Left lung (tissue), 10 donors: ENCODE measurements around the gene TBL3. TPM values are rescaled to one million over a fixed set of nuclear protein-coding genes. Genes with fewer than 3 reads are reported as not detected.
A peak's percentile ranks its signal among the peaks of the same experiment; 100 is the strongest.

Source experiments
- ATAC-seq: fragments of 200-7000 bp; cut with Tn5 transposase; one replicate; pipeline ENCODE4 v1.9.1; 2020; ENCODE audit warnings: moderate library complexity
- DNase-seq, 4 donors: peaks; one replicate each; pipeline ENCODE4 v3.0.0-alpha.2; 2013 to 2020
- H3K27ac ChIP-seq, 2 donors: fragments of 200-600 bp; sonication (generic) in 1 of 2; one replicate each; pipeline versions ENCODE4 v1.5.0 to v1.8.0; 2020 to 2021
- H3K27me3 ChIP-seq, 2 donors: fragments of 200-600 bp; sonication (generic) in 1 of 2; one replicate each; pipeline versions ENCODE4 v1.5.0 to v1.8.0; 2020 to 2021
- H3K36me3 ChIP-seq, 2 donors: fragments of 200-600 bp; sonication (generic) in 1 of 2; one replicate each; pipeline versions ENCODE4 v1.5.0 to v1.8.0; 2020 to 2021
- H3K4me1 ChIP-seq, 2 donors: fragments of 200-600 bp; one replicate each; pipeline ENCODE4 v1.8.0; 2021
- H3K4me3 ChIP-seq, 2 donors: fragments of 200-600 bp; sonication (generic) in 1 of 2; one replicate each; pipeline versions ENCODE4 v1.5.0 to v1.8.0; 2020 to 2021; ENCODE audit warnings: mild to moderate bottlenecking in 1 of 2
- H3K9me3 ChIP-seq, 2 donors: fragments of 200-600 bp; sonication (generic) in 1 of 2; one replicate each; pipeline versions ENCODE4 v1.5.0 to v1.8.0; 2020 to 2021
- CTCF ChIP-seq, 2 donors: fragments of 200-600 bp; sonication (generic) in 1 of 2; IDR thresholded peaks; one replicate each; pipeline versions ENCODE4 v1.5.0 to v1.8.0; 2021; ENCODE audit warnings: antibody characterized with exemption in 2 of 2
- intact Hi-C, 2 donors: fragments of 100-400 bp; cut with DNase I; formaldehyde crosslinking; loops; one replicate each; pipeline versions ENCODE4 v1.11.2 to v1.14.2; 2022
- polyA plus RNA-seq, 6 donors: library from polyadenylated mRNA; unstranded; fragments of 120-200 nt; gene quantifications; one replicate each; pipeline ENCODE4 v1.2.1, GENCODE V29; 2013; ENCODE audit not compliant: insufficient read length in 6 of 6
- total RNA-seq, 2 donors: library from RNA; stranded (reverse); fragmentation: NEBNext Ultra II Directional; extraction: Animal tissue kit (Norgen Biotek cat#: 25700); gene quantifications; one replicate each; pipeline ENCODE4 v1.2.1, GENCODE V29; 2021
- donor health status: DM: no; HTN: yes; CAD: no.
- donor health status: DM: no; HTN: no; CAD: no.

The TBL3 gene
- total and polyA plus RNA-seq, 8 donors: 25.8 to 38.8 (median 31.0) TPM

GRCh38 chr16:1963806-1964505 is 7.9 kb upstream of the TBL3 start:
- DNase-seq: no peak
- intact Hi-C loops: no loop called here
- peak; percentile 42 for ATAC-seq

GRCh38 chr16:1964506-1965395 is 7.1 kb upstream of the TBL3 start, which contains the start of gene RPS2:
TSS of gene RPS2 (minus strand) at chr16:1964826. CDS start at chr16:1964625, 201 bp downstream.
- H3K4me3 ChIP-seq: peak within 1 kb of the TSS; percentile 90 to 95
- no peaks in the 10 kb centered on the region for H3K27me3 ChIP-seq
- peak within 1 kb of the TSS; percentile 93 to 97 for H3K27ac ChIP-seq
- peaks cover 26 to 58% of the 10 kb centered on the region in 2 donors for H3K4me1 ChIP-seq
- intact Hi-C loops: no loop called here
- no peaks in the 10 kb centered on the region for H3K9me3 ChIP-seq
- peak; percentile 97 for ATAC-seq
- peaks cover 0 to 29% of the 10 kb centered on the region in 2 donors for H3K36me3 ChIP-seq
- DNase-seq: peak; percentile 98 to 99 (median 98)
- TF ChIP-seq CTCF (IDR thresholded peaks at IDR 0.05): no peak

More at GRCh38 chr16:1963806-1964505, 7.9 kb upstream of the TBL3 start:
- Histone ChIP-seq H3K4me1 (peaks cover 28 to 61% of the 10 kb centered on the region in 2 donors), H3K27ac (peak overlapping the region; percentile 93 to 97), H3K9me3 (no peaks in the 10 kb centered on the region), H3K4me3 (peak overlapping the region; percentile 90 to 95), H3K36me3 (peaks cover 0 to 29% of the 10 kb centered on the region in 2 donors), H3K27me3 (no peaks in the 10 kb centered on the region)
- no peak for TF ChIP-seq CTCF (IDR thresholded peaks at IDR 0.05)

- intact Hi-C loops: no loop called here
- no peaks in the 10 kb centered on the region for H3K9me3 ChIP-seq
These were observed 6.4 kb upstream of the TBL3 start for GRCh38 chr16:1965396-1966001.

GRCh38 chr16:1966460-1966859 is 5.4 kb upstream of the TBL3 start, which contains the start of gene RNF151:
TSS of gene RNF151 (plus strand) at chr16:1966856. CDS start at chr16:1966882, 26 bp downstream.
- ATAC-seq: no peak
- Histone ChIP-seq H3K27ac (peak within 1 kb of the TSS in 1 of 2 donors; percentile 97), H3K36me3 (peaks cover 0 to 24% of the 10 kb centered on the region in 2 donors), H3K4me1 (peaks cover 27 to 51% of the 10 kb centered on the region in 2 donors), H3K9me3 (no peaks in the 10 kb centered on the region), H3K4me3 (peak within 1 kb of the TSS; percentile 90 to 95), H3K27me3 (no peaks in the 10 kb centered on the region)
- DNase-seq: no peak
- TF ChIP-seq CTCF (IDR thresholded peaks at IDR 0.05): no peak
- intact Hi-C loops: no loop called here

More at GRCh38 chr16:1965396-1966001, 6.4 kb upstream of the TBL3 start:
- DNase-seq: no peak
- TF ChIP-seq CTCF (IDR thresholded peaks at IDR 0.05): no peak
- H3K36me3 ChIP-seq: peaks cover 0 to 29% of the 10 kb centered on the region in 2 donors
- peaks cover 22 to 52% of the 10 kb centered on the region in 2 donors for H3K4me1 ChIP-seq
- peak overlapping the region; percentile 93 to 97 for H3K27ac ChIP-seq
- ATAC-seq: peak; percentile 3
- peak overlapping the region; percentile 90 to 95 for H3K4me3 ChIP-seq
- H3K27me3 ChIP-seq: no peaks in the 10 kb centered on the region
